ENCODE measurements around the gene MTHFD2L.

MTHFD2L gene

GRCh38 chr4:74189331-74190043 lies 31.6 kb downstream of the MTHFD2L start:
- H3K27me3 Mint-ChIP-seq (ENCODE audit: low read depth, poor library complexity): no peaks in the 10 kb centered on the region
- no peaks in the 10 kb centered on the region for H3K9me3 Mint-ChIP-seq
- H3K27ac Mint-ChIP-seq: no peak overlapping the region
- no peaks in the 10 kb centered on the region for H3K4me1 Mint-ChIP-seq
- no peak overlapping the region for H3K4me3 Mint-ChIP-seq
- peak; percentile 81 for TF ChIP-seq CTCF (IDR thresholded peaks at IDR 0.05)
- H3K36me3 Mint-ChIP-seq (ENCODE audit: low read depth): no peaks in the 10 kb centered on the region
- peak; percentile 10 for DNase-seq

GRCh38 chr4:74190332-74190731 lies 32.4 kb downstream of the MTHFD2L start:
- Mint-ChIP-seq H3K9me3 (no peaks in the 10 kb centered on the region), H3K36me3 (ENCODE audit: low read depth) (no peaks in the 10 kb centered on the region), H3K27ac (no peak overlapping the region), H3K27me3 (ENCODE audit: low read depth, poor library complexity) (peaks cover 4% of the 10 kb centered on the region), H3K4me3 (no peak overlapping the region), H3K4me1 (no peaks in the 10 kb centered on the region)
- no peak for TF ChIP-seq CTCF (IDR thresholded peaks at IDR 0.05)
- no peak for DNase-seq

- Mint-ChIP-seq H3K27me3 (ENCODE audit: low read depth, poor library complexity) (peaks cover 4% of the 10 kb centered on the region), H3K4me1 (no peaks in the 10 kb centered on the region), H3K27ac (no peak overlapping the region), H3K4me3 (no peak overlapping the region), H3K9me3 (no peaks in the 10 kb centered on the region), H3K36me3 (ENCODE audit: low read depth) (no peaks in the 10 kb centered on the region)
- no peak for TF ChIP-seq CTCF (IDR thresholded peaks at IDR 0.05)
- DNase-seq: no peak
These were observed 33.0 kb downstream of the MTHFD2L start for GRCh38 chr4:74190919-74191397.

GRCh38 chr4:74197080-74197479 lies 39.2 kb downstream of the MTHFD2L start:
- Mint-ChIP-seq H3K4me1 (peaks cover 5% of the 10 kb centered on the region), H3K4me3 (no peak overlapping the region), H3K36me3 (ENCODE audit: low read depth) (peaks cover 11% of the 10 kb centered on the region), H3K27ac (no peak overlapping the region), H3K9me3 (no peaks in the 10 kb centered on the region), H3K27me3 (ENCODE audit: low read depth, poor library complexity) (peaks cover 4% of the 10 kb centered on the region)
- TF ChIP-seq CTCF (IDR thresholded peaks at IDR 0.05): no peak
- no peak for DNase-seq

- DNase-seq: no peak
- Mint-ChIP-seq H3K4me3 (no peak overlapping the region), H3K9me3 (no peaks in the 10 kb centered on the region), H3K27ac (no peak overlapping the region), H3K36me3 (ENCODE audit: low read depth) (peaks cover 26% of the 10 kb centered on the region), H3K4me1 (peaks cover 30% of the 10 kb centered on the region), H3K27me3 (ENCODE audit: low read depth, poor library complexity) (no peaks in the 10 kb centered on the region)
- no peak for TF ChIP-seq CTCF (IDR thresholded peaks at IDR 0.05)
These were observed 44.2 kb downstream of the MTHFD2L start for GRCh38 chr4:74202062-74202586.

- H3K4me1 Mint-ChIP-seq: peaks cover 30% of the 10 kb centered on the region
- H3K4me3 Mint-ChIP-seq: no peak overlapping the region
- no peaks in the 10 kb centered on the region for H3K9me3 Mint-ChIP-seq
- no peak overlapping the region for H3K27ac Mint-ChIP-seq
- no peak for DNase-seq
- H3K27me3 Mint-ChIP-seq (ENCODE audit: low read depth, poor library complexity): no peaks in the 10 kb centered on the region
- TF ChIP-seq CTCF (IDR thresholded peaks at IDR 0.05): no peak
- H3K36me3 Mint-ChIP-seq (ENCODE audit: low read depth): peaks cover 34% of the 10 kb centered on the region
These were observed 45.5 kb downstream of the MTHFD2L start for GRCh38 chr4:74203467-74203866.
